GM12878 (cell line): ENCODE measurements around the gene HSF4. TPM values are rescaled to one million over a fixed set of nuclear protein-coding genes. Genes with fewer than 3 reads are reported as not detected.

ENCODE experiments used
- ATAC-seq: fragments of 200-7000 bp; cut with Tn5 transposase; 3 replicates; pipeline ENCODE4 v1.9.1; 2020; ENCODE audit warnings: mild to moderate bottlenecking, moderate library complexity
- BruUV-seq: library from RNA; stranded (reverse); fragments of 400-500 nt; replicated peaks from 2 replicates; lab custom pipeline; 2021; lab: Mats Ljungman, UMichigan
- CTCF ChIA-PET: fragments of 300-600 bp; sonication (Branson Sonifier 250); formaldehyde crosslinking; extraction: SDS; loops from one replicate; lab custom pipeline; 2021; ENCODE audit warnings: inconsistent platforms; lab: Yijun Ruan, JAX
- POLR2A ChIA-PET: fragments of 350-600 bp; formaldehyde crosslinking; extraction: SDS; loops from one replicate; lab custom pipeline; 2021; ENCODE audit warnings: inconsistent platforms; lab: Charles Lee
- RAD21 ChIA-PET: fragments of 300-600 bp; sonication (Branson Sonifier 250); formaldehyde crosslinking; loops from one replicate; lab custom pipeline; 2023; ENCODE audit warnings: antibody characterized with exemption; ENCODE audit not compliant: unreplicated experiment; lab: Charles Lee
- SMC1A ChIA-PET: fragments of 300-600 bp; sonication (Branson Sonifier 250); formaldehyde crosslinking; loops from one replicate; lab custom pipeline; 2023; ENCODE audit not compliant: unreplicated experiment, uncharacterized antibody; lab: Charles Lee
- DNase-seq: peaks from one replicate; pipeline ENCODE4 v3.0.0-alpha.2; 2011; ENCODE audit warnings: low read depth, low spot score
- FAIRE-seq: peaks from 3 replicates; lab custom pipeline; 2011; peaks lifted over from hg19 to GRCh38; lab: Jason Lieb, UNC
- H2AFZ ChIP-seq: 2 replicates; pipeline ENCODE4 v1.6.0; 2011; ENCODE audit warnings: low read depth, low read length, control low read depth; ENCODE audit not compliant: control insufficient read depth
- H3K27ac ChIP-seq: 2 replicates; pipeline ENCODE4 v1.5.1; 2011; ENCODE audit warnings: control low read depth; ENCODE audit not compliant: control insufficient read depth, insufficient read depth
- H3K27me3 ChIP-seq, 2 experiments: replicated peaks in 1 of 2; 2 replicates each; pipeline versions ENCODE4 v1.6.0 to v1.6.1; 2011; ENCODE audit warnings: low read length in 1 of 2; ENCODE audit not compliant: control insufficient read depth in 2 of 2, insufficient read depth in 2 of 2
- H3K36me3 ChIP-seq, 2 experiments: 2 replicates each; pipeline ENCODE4 v1.5.1; 2011; ENCODE audit warnings: low read length in 1 of 2; ENCODE audit not compliant: control insufficient read depth in 2 of 2, insufficient read depth in 2 of 2
- H3K4me1 ChIP-seq: 2 replicates; pipeline ENCODE4 v1.6.1; 2011; ENCODE audit warnings: mild to moderate bottlenecking, low read length, moderate library complexity, mixed read lengths; ENCODE audit not compliant: control insufficient read depth, insufficient read depth
- H3K4me2 ChIP-seq: 2 replicates; pipeline ENCODE4 v1.6.0; 2011; ENCODE audit warnings: control low read depth; ENCODE audit not compliant: control insufficient read depth, insufficient read depth
- H3K4me3 ChIP-seq: fragments of 200-600 bp; sonication (generic); 2 replicates; pipeline ENCODE4 v1.5.1; 2016
- H3K79me2 ChIP-seq: 2 replicates; pipeline ENCODE4 v1.6.0; 2011; ENCODE audit warnings: low read length; ENCODE audit not compliant: control insufficient read depth, insufficient read depth
- H3K9ac ChIP-seq: 2 replicates; pipeline ENCODE4 v1.8.0; 2011; ENCODE audit warnings: low read length, control low read depth, mixed read lengths; ENCODE audit not compliant: control insufficient read depth, insufficient read depth
- H3K9me3 ChIP-seq: replicated peaks from 3 replicates; pipeline ENCODE4 v1.5.1; 2011; ENCODE audit warnings: mild to moderate bottlenecking, low read length; ENCODE audit not compliant: control insufficient read depth, insufficient read depth
- H4K20me1 ChIP-seq: 2 replicates; pipeline ENCODE4 v1.6.0; 2011; ENCODE audit not compliant: control insufficient read depth, insufficient read depth
- ATF2 ChIP-seq: IDR thresholded peaks from 2 replicates; pipeline ENCODE4 v1.6.1; 2012; ENCODE audit warnings: low read length, inconsistent platforms
- CEBPZ ChIP-seq: fragments of 150-350 bp; IDR thresholded peaks from 2 replicates; pipeline ENCODE4 v1.6.1; 2016; ENCODE audit warnings: low read depth, low read length
- EGR1 ChIP-seq, 2 experiments: IDR thresholded peaks; 1 replicate in 1 of 2; 2 replicates in 1 of 2; pipeline ENCODE4 v1.6.1; 2011 to 2012; ENCODE audit warnings: low read depth in 2 of 2, low read length in 2 of 2, borderline replicate concordance in 1 of 2, mild to moderate bottlenecking in 1 of 2, moderate library complexity in 1 of 2
- ESRRA ChIP-seq: IDR thresholded peaks from 2 replicates; pipeline ENCODE4 v1.6.1; 2012; ENCODE audit warnings: mild to moderate bottlenecking, low read length, improper control_type of control experiment
- FOS ChIP-seq: IDR thresholded peaks from 3 replicates; pipeline ENCODE4 v1.6.1; 2011; ENCODE audit warnings: borderline replicate concordance; ENCODE audit not compliant: insufficient read length; ENCODE audit errors: extremely low read depth
- IKZF2 ChIP-seq, 2 experiments: fragments of 450-650 bp; IDR thresholded peaks; 2 replicates each; pipeline ENCODE4 v1.6.1; 2017; ENCODE audit warnings: mild to moderate bottlenecking in 2 of 2, moderate library complexity in 2 of 2
- KAT2A ChIP-seq: conservative IDR thresholded peaks from 2 replicates; pipeline ENCODE4 v1.6.1; 2011; ENCODE audit warnings: low read depth, low read length; ENCODE audit not compliant: control insufficient read depth
- NFXL1 ChIP-seq: fragments of 450-650 bp; IDR thresholded peaks from 2 replicates; pipeline ENCODE4 v1.6.1; 2017; ENCODE audit warnings: antibody characterized with exemption, mild to moderate bottlenecking, borderline replicate concordance
- NR2C2 ChIP-seq: IDR thresholded peaks from 2 replicates; pipeline ENCODE4 v1.6.1; 2011; ENCODE audit warnings: borderline replicate concordance, low read depth; ENCODE audit not compliant: control insufficient read depth, insufficient read length
- NR2F1 ChIP-seq: fragments of 450-650 bp; conservative IDR thresholded peaks from 2 replicates; pipeline ENCODE4 v1.6.1; 2017; ENCODE audit warnings: mild to moderate bottlenecking
- RFX5 ChIP-seq: IDR thresholded peaks from 2 replicates; pipeline ENCODE4 v1.6.1; 2011; ENCODE audit warnings: low read depth, low read length, improper control_type of control experiment
- SKIL ChIP-seq: fragments of 450-650 bp; IDR thresholded peaks from 2 replicates; pipeline ENCODE4 v1.6.1; 2017; ENCODE audit warnings: mild to moderate bottlenecking, low read depth, inconsistent platforms; ENCODE audit not compliant: poor library complexity, severe bottlenecking
- SMARCA5 ChIP-seq: fragments of 450-650 bp; IDR thresholded peaks from 2 replicates; pipeline ENCODE4 v1.6.1; 2017; ENCODE audit warnings: mild to moderate bottlenecking
- SMC3 ChIP-seq: IDR thresholded peaks from 2 replicates; pipeline ENCODE4 v1.6.1; 2011; ENCODE audit warnings: low read length, improper control_type of control experiment, borderline replicate concordance
- SREBF1 ChIP-seq: IDR thresholded peaks from 2 replicates; pipeline ENCODE4 v1.6.1; 2012; ENCODE audit warnings: mild to moderate bottlenecking, low read length
- TARDBP ChIP-seq: IDR thresholded peaks from 2 replicates; pipeline ENCODE4 v1.6.1; 2016; ENCODE audit warnings: borderline replicate concordance
- ZBED1 ChIP-seq: IDR thresholded peaks from 2 replicates; pipeline ENCODE4 v1.6.1; 2016; ENCODE audit warnings: borderline replicate concordance
- WGBS: methylation state at CpG from one replicate; pipeline ENCODE4 v1.1.6; 2016; ENCODE audit warnings: low lambda C conversion rate; ENCODE audit not compliant: insufficient replicate concordance, insufficient coverage; ENCODE audit errors: missing lambda C conversion rate; 5-methylcytosine and 5-hydroxymethylcytosine counted together
- in situ Hi-C: fragments of 300-500 bp; cut with MboI; formaldehyde crosslinking; loops from 9 replicates; pipeline ENCODE4 v1.14.3; 2018; ENCODE audit warnings: mixed read lengths
- intact Hi-C: fragments of 100-400 bp; cut with micrococcal nuclease; formaldehyde crosslinking; loops from one replicate; pipeline ENCODE4 v1.14.2; 2022; ENCODE audit not compliant: unreplicated experiment
- polyA plus RNA-seq, 11 experiments: library from polyadenylated mRNA; depleted of rRNA in 4 of 11; unstranded in 6 of 11; stranded (reverse) in 5 of 11; fragments of >200 nt; fragmentation: Nextera tagmentation in 4 of 11; fragmentation: Illumina TruSeq in 1 of 11; extraction: Ambion mirVana in 4 of 11; extraction: Trizol in 1 of 11; gene quantifications; 1 replicate in 1 of 11; 2 replicates in 10 of 11; pipeline versions ENCODE4 v1.2.1 to v1.2.3, GENCODE V29; 2011 to 2016; ENCODE audit warnings: inconsistent platforms in 2 of 11, missing spikeins in 2 of 11, low read depth in 1 of 11
- total RNA-seq, 4 experiments: library from RNA; depleted of rRNA in 3 of 4; stranded (reverse); fragments of >200 nt in 3 of 4; fragmentation: Illumina TruSeq in 1 of 4; extraction: Trizol in 1 of 4; gene quantifications; 2 replicates each; pipeline versions ENCODE4 v1.2.1 to v1.2.3, GENCODE V29; 2013 to 2021

The HSF4 gene
- total and polyA plus RNA-seq, 10 of the 15 experiments (the other 5 are each of a cell fraction or from before 2014, with no cell fraction given): 0.31 to 9.9 (median 2.6) TPM; not detected in 1

- WGBS: 1% methylated on average over 47 of the region's 54 CpGs
- ChIA-PET SMC1A (interaction anchor here (0.8 to 2.1 kb wide), 4 partner anchors 53 to 174 kb away, joined by 3 to 9 read pairs (median 3); partner anchors contain the start of gene PHAF1), CTCF (interaction anchor here (0.6 to 1.8 kb wide), 8 partner anchors 26 to 238 kb away, joined by 3 to 11 read pairs (median 4); partner anchors contain the start of genes FBXL8, TMEM208 and TRADD), POLR2A (interaction anchor here (0.7 to 4.7 kb wide), 6 partner anchors 17 to 52 kb away, joined by 3 to 22 read pairs (median 4); partner anchors contain the start of gene TMEM208), RAD21 (interaction anchor here (0.8 to 1.7 kb wide), 5 partner anchors 22 to 55 kb away, joined by 3 to 7 read pairs (median 5); partner anchors contain the start of genes FHOD1, NOL3 and TMEM208)
- peak within 1 kb of the TSS; percentile 97 for H3K9ac ChIP-seq
- BruUV-seq: TSS peak; percentile 77
- no peaks in the 10 kb centered on the region for H3K27me3 ChIP-seq
- H4K20me1 ChIP-seq: peaks cover 7% of the 10 kb centered on the region
- FAIRE-seq (peak; percentile 99), DNase-seq (peak; percentile 66), ATAC-seq (peak; percentile 98)
- H3K27ac ChIP-seq: peak within 1 kb of the TSS; percentile 79
- peak within 1 kb of the TSS; percentile 99 for H3K4me3 ChIP-seq
- peaks cover 8% of the 10 kb centered on the region for H3K4me1 ChIP-seq
- H3K79me2 ChIP-seq: peaks cover 23% of the 10 kb centered on the region
- in situ Hi-C loops (no loop called here), intact Hi-C loops (loop anchor here (2.0 kb wide), 1 partner anchor 55 kb away; the partner anchor contains the start of gene FHOD1)
- H3K4me2 ChIP-seq: peak within 1 kb of the TSS; percentile 95
- peaks cover 14 to 20% of the 10 kb centered on the region in 2 experiments for H3K36me3 ChIP-seq
- H3K9me3 ChIP-seq: no peaks in the 10 kb centered on the region
- H2AFZ ChIP-seq: peak within 1 kb of the TSS; percentile 63
- TF ChIP-seq SKIL (no peak), NFXL1 (no peak), KAT2A (no peak), EGR1 (IDR thresholded peaks at IDR 0.05; ENCODE audit: borderline replicate concordance in 1 of 2, low read depth in 2 of 2, low read length in 2 of 2) (peak in 1 of 2 experiments; percentile 72; a peak in 1 of 3 replicates), ESRRA (no peak), ZBED1 (no peak), IKZF2 (IDR thresholded peaks at IDR 0.05) (no peak), TARDBP (no peak), NR2C2 (no peak), RFX5 (no peak), SMC3 (no peak), SMARCA5 (peak; percentile 85), CEBPZ (no peak), NR2F1 (peak; percentile 60; the same call in 1 of the 2 replicates), FOS (no peak), ATF2 (no peak), SREBF1 (no peak)
Observed at GRCh38 chr16:67191995-67192681, 27.6 kb downstream of the HSF4 start, which contains the start of gene E2F4. E2F4 (plus strand) TSS chr16:67192155; CDS start chr16:67192228, 73 bp downstream.
